Sigmoid colon (tissue), 7 donors: ENCODE results near the gene KIFC1. TPM values are rescaled to one million over a fixed set of nuclear protein-coding genes. Genes with fewer than 3 reads are reported as not detected.

Experiments used
- DNase-seq: peaks from one replicate; pipeline ENCODE4 v3.0.0-alpha.2; 2019
- H3K27ac ChIP-seq, 4 donors: fragments of 200-600 bp; sonication (generic); one replicate each; pipeline ENCODE4 v1.5.1; 2016 to 2019; ENCODE audit warnings: mild to moderate bottlenecking in 1 of 4
- H3K27me3 ChIP-seq, 3 donors: fragments of 200-600 bp; sonication (generic); one replicate each; pipeline ENCODE4 v1.5.1; 2019; ENCODE audit warnings: mild to moderate bottlenecking in 1 of 3
- H3K36me3 ChIP-seq, 4 donors: fragments of 200-600 bp; sonication (generic); one replicate each; pipeline ENCODE4 v1.5.1; 2016 to 2019
- H3K4me1 ChIP-seq, 4 donors: fragments of 200-600 bp; sonication (generic); one replicate each; pipeline ENCODE4 v1.5.1; 2017 to 2019
- H3K4me3 ChIP-seq, 4 donors: fragments of 200-600 bp; sonication (generic); one replicate each; pipeline ENCODE4 v1.5.1; 2017 to 2019; ENCODE audit warnings: mild to moderate bottlenecking in 2 of 4, moderate library complexity in 1 of 4
- H3K9me3 ChIP-seq, 4 donors: fragments of 200-600 bp in 3 of 4; sonication (generic) in 3 of 4; one replicate each; pipeline versions ENCODE4 v1.5.1 to v1.6.1; 2013 to 2019
- CTCF ChIP-seq, 4 experiments: fragments of 450-650 bp in 3 of 4; fragments of 200-600 bp in 1 of 4; IDR thresholded peaks; one replicate each; pipeline ENCODE4 v1.5.1; 2016 to 2019; ENCODE audit warnings: antibody characterized with exemption in 4 of 4, mild to moderate bottlenecking in 3 of 4, moderate library complexity in 2 of 4
- EP300 ChIP-seq, 4 donors: sonication (generic); formaldehyde crosslinking; IDR thresholded peaks; one replicate each; pipeline ENCODE4 v1.6.1; 2017; ENCODE audit warnings: antibody characterized with exemption in 4 of 4
- POLR2A ChIP-seq, 2 donors: fragments of 450-650 bp; IDR thresholded peaks; one replicate each; pipeline ENCODE4 v1.6.1; 2016; ENCODE audit warnings: antibody characterized with exemption in 2 of 2, mild to moderate bottlenecking in 2 of 2, moderate library complexity in 2 of 2
- POLR2AphosphoS5 ChIP-seq, 4 donors: sonication (generic); formaldehyde crosslinking; IDR thresholded peaks; one replicate each; pipeline ENCODE4 v1.6.1; 2017; ENCODE audit warnings: antibody characterized with exemption in 4 of 4
- WGBS, 2 donors: extraction: QIAGEN DNeasy Blood & Tissue Kit; methylation state at CpG; one replicate each; pipeline ENCODE4 v1.1.7; 2013; 5-methylcytosine and 5-hydroxymethylcytosine counted together
- intact Hi-C: fragments of 100-400 bp; cut with DNase I; formaldehyde crosslinking; loops from one replicate; pipeline ENCODE4 v1.15.1; 2023
- polyA plus RNA-seq, 3 donors: library from polyadenylated mRNA; stranded (reverse); fragments of 200-250 nt; gene quantifications; one replicate each; pipeline ENCODE4 v1.2.3, GENCODE V29; 2013
- total RNA-seq, 4 donors: library from RNA; depleted of rRNA; stranded (reverse); fragments of >200 nt; gene quantifications; one replicate each; pipeline ENCODE4 v1.1.0, GENCODE V29; 2016
- donor health status: healthy with polysubstance abuse.
- donor health status: Bipolar disorder and iron deficiency.
- donor health status: healthy.

Gene KIFC1
- total and polyA plus RNA-seq, 7 donors = 0.49 to 23.0 (median 1.8) TPM

GRCh38 chr6:33406126-33406525 is 14.5 kb downstream of the KIFC1 start:
- peaks cover 0 to 6% (median 4%) of the 10 kb centered on the region in 4 donors for H3K4me1 ChIP-seq
- intact Hi-C loops = no loop called here
- no peak overlapping the region for H3K4me3 ChIP-seq
- no peak overlapping the region for H3K27ac ChIP-seq
- H3K36me3 ChIP-seq = no peaks in the 10 kb centered on the region
- DNase-seq = no peak
- WGBS, 2 donors = 97 to 98% methylated on average over 17 of the region's 17 CpGs
- no peaks in the 10 kb centered on the region for H3K9me3 ChIP-seq
- TF ChIP-seq POLR2A (IDR thresholded peaks at IDR 0.05) (no peak), EP300 (IDR thresholded peaks at IDR 0.05) (no peak), POLR2AphosphoS5 (IDR thresholded peaks at IDR 0.05) (no peak), CTCF (IDR thresholded peaks at IDR 0.05) (no peak)
- no peaks in the 10 kb centered on the region for H3K27me3 ChIP-seq

- intact Hi-C loops = no loop called here
- H3K9me3 ChIP-seq = no peaks in the 10 kb centered on the region
- 84 to 87% methylated on average over 5 of the region's 5 CpGs for WGBS, 2 donors
- H3K4me3 ChIP-seq = no peak overlapping the region
- H3K36me3 ChIP-seq = peaks cover 0 to 3% (median 1%) of the 10 kb centered on the region in 4 donors
- no peak overlapping the region for H3K27ac ChIP-seq
- TF ChIP-seq CTCF (IDR thresholded peaks at IDR 0.05) = no peak
- no peak for TF ChIP-seq EP300 (IDR thresholded peaks at IDR 0.05)
- no peak for TF ChIP-seq POLR2AphosphoS5 (IDR thresholded peaks at IDR 0.05)
- TF ChIP-seq POLR2A (IDR thresholded peaks at IDR 0.05) = no peak
- H3K4me1 ChIP-seq = peaks cover 0 to 16% (median 14%) of the 10 kb centered on the region in 4 donors
- DNase-seq = no peak
- H3K27me3 ChIP-seq = no peaks in the 10 kb centered on the region
Measured at GRCh38 chr6:33407132-33407718, 15.6 kb downstream of the KIFC1 start.

GRCh38 chr6:33410050-33410710 is 18.6 kb downstream of the KIFC1 start:
- Histone ChIP-seq H3K9me3 (no peaks in the 10 kb centered on the region), H3K4me1 (peaks cover 0 to 38% (median 23%) of the 10 kb centered on the region in 4 donors), H3K27ac (peak overlapping the region; percentile 93 to 100 (median 98)), H3K36me3 (peaks cover 12 to 32% (median 27%) of the 10 kb centered on the region in 4 donors), H3K4me3 (peak overlapping the region; percentile 86 to 99 (median 90)), H3K27me3 (no peaks in the 10 kb centered on the region)
- DNase-seq = peak; percentile 99
- peak; percentile 69 to 83 (median 78) for TF ChIP-seq POLR2AphosphoS5 (IDR thresholded peaks at IDR 0.05)
- TF ChIP-seq POLR2A (IDR thresholded peaks at IDR 0.05) = peak in 1 of 2 donors; percentile 71
- peak in 1 of 4 donors; percentile 56 for TF ChIP-seq EP300 (IDR thresholded peaks at IDR 0.05)
- TF ChIP-seq CTCF (IDR thresholded peaks at IDR 0.05) = no peak
- intact Hi-C loops = loop anchor here (10.0 kb wide), 1 partner anchor 1215 kb away; the partner anchor contains the start of genes GPSM3 and PBX2
- 1% methylated on average over 64 to 65 of the region's 65 CpGs for WGBS, 2 donors

- Histone ChIP-seq H3K36me3 (peaks cover 12 to 40% (median 29%) of the 10 kb centered on the region in 4 donors), H3K4me3 (peak within 1 kb of the TSS; percentile 86 to 99 (median 90)), H3K27me3 (no peaks in the 10 kb centered on the region), H3K4me1 (peaks cover 0 to 41% (median 27%) of the 10 kb centered on the region in 4 donors), H3K27ac (peak within 1 kb of the TSS; percentile 93 to 100 (median 98)), H3K9me3 (no peaks in the 10 kb centered on the region)
- DNase-seq = no peak
- intact Hi-C loops = loop anchor here (10.0 kb wide), 1 partner anchor 1216 kb away; the partner anchor contains the start of genes GPSM3 and PBX2
- 1% methylated on average over 66 to 67 of the region's 67 CpGs for WGBS, 2 donors
- TF ChIP-seq CTCF (IDR thresholded peaks at IDR 0.05) (no peak), POLR2AphosphoS5 (IDR thresholded peaks at IDR 0.05) (peak; percentile 64 to 87 (median 76)), POLR2A (IDR thresholded peaks at IDR 0.05) (peak; percentile 13 to 28)
Measured at GRCh38 chr6:33410711-33411631, 19.3 kb downstream of the KIFC1 start, which contains the start of gene PHF1. Gene PHF1, plus strand, starts transcription at chr6:33411014. Its CDS starts 1,250 bp downstream, at chr6:33412264.
